Activated T-cell treated with anti-CD3 and anti-CD28 coated beads for 1 hour (primary cell): ENCODE data around the gene CCT8L2.
"Not testable (repeated sequence)": the region's sequence is repeated elsewhere in the genome, so short reads cannot be mapped to it uniquely, and the experiment has no call there.

Source experiments
- DNase-seq: peaks from one replicate; pipeline ENCODE4 v3.0.0-alpha.2; 2020; ENCODE audit warnings: low read depth

CCT8L2 gene, protein sequence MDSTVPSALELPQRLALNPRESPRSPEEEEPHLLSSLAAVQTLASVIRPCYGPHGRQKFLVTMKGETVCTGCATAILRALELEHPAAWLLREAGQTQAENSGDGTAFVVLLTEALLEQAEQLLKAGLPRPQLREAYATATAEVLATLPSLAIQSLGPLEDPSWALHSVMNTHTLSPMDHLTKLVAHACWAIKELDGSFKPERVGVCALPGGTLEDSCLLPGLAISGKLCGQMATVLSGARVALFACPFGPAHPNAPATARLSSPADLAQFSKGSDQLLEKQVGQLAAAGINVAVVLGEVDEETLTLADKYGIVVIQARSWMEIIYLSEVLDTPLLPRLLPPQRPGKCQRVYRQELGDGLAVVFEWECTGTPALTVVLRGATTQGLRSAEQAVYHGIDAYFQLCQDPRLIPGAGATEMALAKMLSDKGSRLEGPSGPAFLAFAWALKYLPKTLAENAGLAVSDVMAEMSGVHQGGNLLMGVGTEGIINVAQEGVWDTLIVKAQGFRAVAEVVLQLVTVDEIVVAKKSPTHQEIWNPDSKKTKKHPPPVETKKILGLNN

GRCh38 chr22:16592710-16593109, at the start of gene CCT8L2:
CCT8L2 (minus strand) TSS chr22:16592810; CDS start chr22:16592550, 260 bp downstream.
- not testable (repeated sequence) for DNase-seq

GRCh38 chr22:16635442-16635841, 42.8 kb upstream of the CCT8L2 start:
- DNase-seq: not testable (repeated sequence)

- not testable (repeated sequence) for DNase-seq
Observed at GRCh38 chr22:16634092-16634491, 41.5 kb upstream of the CCT8L2 start.

GRCh38 chr22:16628476-16628875, 35.9 kb upstream of the CCT8L2 start:
- not testable (repeated sequence) for DNase-seq

DNA sequence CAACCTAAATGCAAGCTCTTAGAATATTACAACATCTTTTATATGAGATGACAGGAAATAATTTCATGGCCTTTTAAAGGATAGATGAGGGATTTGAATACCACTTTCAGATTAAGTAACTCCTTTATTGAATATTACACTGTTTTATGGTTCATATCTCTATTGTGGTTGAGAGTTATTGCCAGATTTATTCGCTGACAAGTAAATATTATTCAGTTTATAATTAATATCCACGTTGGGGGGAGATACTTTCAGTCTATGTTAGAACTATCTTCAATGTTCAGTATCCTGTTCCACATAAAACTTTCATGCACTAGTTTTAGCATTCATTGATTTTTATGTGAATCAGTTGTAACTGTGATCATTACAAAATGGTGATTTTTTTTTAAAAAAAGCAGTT, 32.4 kb upstream of the CCT8L2 start:
- not testable (repeated sequence) for DNase-seq

DNA sequence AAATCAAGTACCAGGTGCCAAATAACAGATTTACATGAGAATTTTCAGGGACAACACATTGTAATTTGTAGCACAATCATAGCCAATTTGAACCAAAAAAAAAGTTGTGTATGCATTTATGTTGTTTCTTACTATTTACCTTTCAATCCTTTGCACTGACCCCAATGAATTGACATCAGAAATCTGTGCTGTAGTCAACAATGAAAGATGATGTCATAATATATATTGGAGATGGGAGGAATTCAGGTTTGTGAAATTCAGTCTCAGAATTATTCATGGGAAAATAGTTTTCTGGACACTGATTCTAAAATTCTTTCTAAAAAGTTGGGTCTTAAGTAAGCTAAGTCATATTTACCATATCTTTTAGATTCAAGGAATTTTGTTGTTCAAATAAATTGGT, 31.0 kb upstream of the CCT8L2 start:
- not testable (repeated sequence) for DNase-seq

GRCh38 chr22:16617516-16617915, 24.9 kb upstream of the CCT8L2 start:
- not testable (repeated sequence) for DNase-seq

DNA sequence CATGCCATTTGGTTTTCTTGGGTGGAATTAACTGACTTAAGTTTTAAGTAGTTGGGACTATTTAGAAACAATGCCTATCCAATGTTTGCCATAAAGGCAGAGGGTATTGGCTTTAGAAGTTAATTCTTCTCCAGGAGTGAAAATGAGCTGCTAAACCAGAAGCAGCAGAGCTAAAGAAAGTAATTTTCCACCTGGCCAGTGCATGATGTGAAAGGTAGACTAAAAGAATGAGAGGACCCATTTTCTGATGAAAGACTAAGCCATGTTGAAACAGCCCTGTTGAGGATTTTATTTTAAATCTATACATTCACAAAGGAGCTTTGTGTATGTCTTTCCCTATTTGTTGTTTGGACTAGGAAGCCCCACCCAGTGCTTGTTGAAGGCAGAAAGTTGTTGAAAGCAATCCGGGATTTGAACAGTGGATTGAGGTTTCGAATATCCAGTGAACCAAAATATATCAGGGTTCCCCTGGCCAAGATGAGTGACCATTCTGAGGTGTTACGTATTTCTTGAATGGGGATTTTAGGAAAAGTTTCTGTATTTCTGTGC, 23.9 kb upstream of the CCT8L2 start:
- not testable (repeated sequence) for DNase-seq

- not testable (repeated sequence) for DNase-seq
Observed at GRCh38 chr22:16615606-16616245, 23.1 kb upstream of the CCT8L2 start.

DNA sequence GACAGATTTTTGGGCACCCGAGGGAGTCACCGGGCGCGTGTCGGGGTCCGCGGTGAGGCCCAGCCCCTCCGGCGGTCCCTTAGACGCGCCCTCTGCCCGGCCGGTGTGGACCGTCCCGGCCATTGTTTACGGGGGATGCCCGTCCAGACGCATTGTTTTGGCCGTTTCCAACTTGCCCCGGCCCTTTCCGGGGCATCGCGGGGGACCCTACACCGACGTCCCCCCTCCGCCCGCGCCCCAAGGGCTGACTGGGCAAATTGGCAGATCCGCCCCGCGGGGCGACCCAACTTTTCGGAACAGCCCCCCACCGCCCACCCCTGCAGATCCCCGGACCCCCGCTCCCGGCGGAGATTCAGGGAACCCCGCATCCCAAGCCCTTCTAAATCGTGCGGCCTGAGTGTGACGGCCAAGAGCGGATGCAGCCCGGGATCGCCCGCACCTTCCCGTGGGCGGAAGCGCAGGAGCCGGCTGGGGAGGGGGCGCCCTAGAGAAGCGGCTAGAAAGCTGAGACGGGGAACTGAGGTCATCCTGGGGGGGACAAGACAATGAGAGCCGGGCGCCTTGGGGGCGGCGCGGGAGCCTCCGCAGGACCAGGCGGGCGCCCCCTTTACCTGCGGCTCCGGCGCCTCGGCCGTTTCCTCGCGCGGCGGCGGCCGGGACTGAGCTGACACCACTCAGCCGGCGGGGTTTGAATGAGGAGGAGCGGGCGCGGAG, 17.1 kb upstream of the CCT8L2 start:
- no peak for DNase-seq

DNA sequence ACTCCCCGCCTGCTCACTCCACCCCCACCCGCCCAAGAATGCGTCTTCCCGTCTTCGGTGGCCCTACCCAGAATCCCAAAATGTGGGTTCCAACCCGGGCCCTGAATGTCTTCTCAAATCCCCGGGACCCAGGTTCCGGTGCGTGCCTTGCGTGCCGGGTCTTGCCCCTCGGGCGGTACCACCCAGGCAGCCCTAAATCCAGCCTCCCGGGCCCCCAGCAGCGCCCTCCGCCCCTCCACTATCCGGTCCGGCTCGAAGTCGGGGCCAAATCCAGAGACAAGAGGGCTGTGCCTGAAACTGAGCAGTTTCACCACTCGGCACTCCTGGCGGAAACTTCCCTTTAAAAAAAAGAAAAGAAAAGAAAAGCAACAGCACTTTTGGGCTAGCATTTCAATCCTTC, 16.3 kb upstream of the CCT8L2 start:
- no peak for DNase-seq

DNA sequence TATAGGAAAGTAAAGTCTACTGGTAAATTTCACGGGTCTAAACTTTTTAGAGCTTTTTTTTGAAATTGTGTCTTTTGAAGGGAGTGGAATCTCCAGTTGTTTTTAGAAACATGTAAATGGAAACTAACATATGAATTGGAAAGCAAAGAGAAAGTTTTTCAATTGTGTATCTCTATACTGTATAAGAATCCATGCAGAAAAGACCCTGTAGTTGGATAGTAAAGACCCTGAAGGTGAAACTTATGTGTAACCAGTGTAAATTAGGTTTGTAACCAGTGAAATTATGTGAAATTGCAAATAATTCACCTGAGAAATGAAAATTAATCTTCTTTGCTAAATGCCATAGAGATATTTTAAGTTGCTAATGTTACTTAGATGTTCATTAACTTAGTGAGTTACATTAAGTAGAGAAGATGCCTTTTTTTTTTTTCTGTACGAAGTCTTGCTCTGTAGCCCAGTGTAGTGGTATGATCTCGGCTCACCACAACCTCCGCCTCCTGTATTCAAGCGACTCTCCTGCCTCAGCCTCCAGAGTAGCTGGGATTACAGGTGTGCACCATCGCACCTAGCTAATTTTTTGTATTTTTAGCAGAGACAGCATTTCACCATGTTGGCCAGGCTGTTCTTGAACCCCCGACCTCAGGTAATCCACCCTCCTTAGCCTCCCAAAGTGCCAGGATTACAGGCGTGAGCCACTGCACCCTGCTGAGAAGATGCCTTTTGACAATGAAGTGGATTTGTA, 11.8 kb upstream of the CCT8L2 start:
- not testable (repeated sequence) for DNase-seq

DNA sequence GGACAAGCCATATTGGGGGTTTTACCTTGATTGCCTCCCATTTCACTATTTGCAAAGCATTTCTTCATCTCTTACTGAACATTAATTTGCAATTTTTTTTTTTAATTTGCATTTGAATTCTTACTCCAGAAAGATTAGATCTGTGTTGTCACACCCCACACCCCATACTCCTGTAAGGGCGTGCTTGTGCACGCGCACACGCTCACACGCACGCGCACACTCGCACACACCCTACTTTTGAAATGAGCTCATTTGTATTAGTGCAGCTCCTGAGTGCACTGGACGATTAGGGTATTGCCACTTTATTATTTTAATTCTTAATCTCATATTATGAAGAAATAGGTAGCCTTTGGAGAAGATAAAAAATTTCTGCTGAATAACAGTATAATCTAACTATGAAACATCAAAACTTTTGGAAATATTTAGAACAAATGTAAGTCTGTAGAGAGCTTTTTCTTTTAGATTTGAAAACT, 11.2 kb upstream of the CCT8L2 start:
- not testable (repeated sequence) for DNase-seq

DNA sequence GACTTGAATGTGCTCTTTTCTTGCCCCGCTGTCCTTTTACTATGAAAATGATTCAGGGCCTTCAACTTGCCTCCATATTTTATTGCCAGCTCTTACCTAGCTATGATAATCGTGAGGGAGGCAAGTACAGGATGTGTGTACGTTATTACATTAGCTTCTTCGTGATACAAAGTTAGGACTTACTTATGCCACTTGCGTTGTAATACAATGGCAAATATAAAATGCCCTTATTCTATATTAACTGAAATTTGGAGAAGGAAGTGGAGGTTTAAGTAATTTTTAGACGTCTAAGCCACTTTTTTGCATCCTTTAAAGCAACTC, 10.8 kb upstream of the CCT8L2 start:
- no peak for DNase-seq

DNA sequence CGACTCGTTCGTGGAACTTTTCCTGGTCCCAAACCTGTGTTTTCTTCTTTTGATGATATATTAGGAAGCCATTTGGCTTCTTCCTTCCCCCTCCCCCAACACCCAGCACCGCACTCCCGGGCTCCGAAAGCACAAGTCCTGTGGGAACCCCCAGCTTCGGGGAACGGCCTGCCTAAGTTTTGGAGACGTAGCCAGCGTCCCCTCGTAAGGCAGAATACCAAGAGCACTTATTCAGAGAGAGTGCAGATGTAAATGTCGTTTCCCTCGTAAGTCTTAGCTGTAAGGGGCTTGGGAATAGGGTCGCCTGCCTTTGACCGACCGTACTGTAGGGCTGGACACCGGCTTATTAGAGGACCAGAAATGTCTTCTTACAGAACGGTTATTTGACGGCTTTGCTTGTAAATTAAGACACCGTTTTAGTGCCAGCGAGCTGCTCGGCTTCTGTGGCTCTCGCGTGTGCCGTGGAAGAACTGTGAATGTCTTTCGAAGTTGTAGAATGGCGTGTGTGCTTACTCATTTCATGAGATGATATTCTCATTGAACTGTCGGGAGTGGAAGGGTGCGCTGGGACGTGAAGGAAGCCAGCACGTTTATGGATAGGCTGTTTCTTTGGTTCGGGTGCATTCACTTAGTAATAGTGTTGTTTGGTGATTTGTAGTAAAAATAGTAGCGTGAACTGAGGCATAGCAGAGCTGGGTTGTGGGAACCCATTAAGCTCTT, 10.3 kb upstream of the CCT8L2 start:
- not testable (repeated sequence) for DNase-seq

DNA sequence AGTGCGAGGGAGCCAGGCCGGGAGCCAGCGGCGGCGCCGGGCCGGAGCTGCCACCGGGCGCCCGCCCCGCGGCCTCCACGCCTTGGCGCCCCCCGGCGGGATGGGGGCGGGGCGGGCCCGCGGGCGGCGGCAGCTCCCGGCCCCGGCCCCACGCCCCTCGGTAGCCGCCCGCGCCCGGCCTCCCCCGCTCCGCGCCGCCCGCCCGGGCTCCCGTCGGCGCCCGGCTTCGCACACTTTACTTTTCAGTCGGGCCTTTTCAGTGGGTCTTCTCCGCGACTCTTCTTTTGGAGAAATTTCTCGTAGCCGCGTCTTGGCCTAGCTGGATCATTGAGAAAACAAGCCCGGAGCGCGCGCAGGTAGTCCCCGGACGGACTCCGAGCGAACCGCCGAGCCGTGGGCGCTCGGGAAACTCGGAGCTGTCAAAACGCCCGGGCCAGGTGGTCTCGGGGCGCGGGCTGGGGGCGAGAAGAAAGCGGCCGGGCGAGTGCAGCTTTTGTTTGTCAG, 9.7 kb upstream of the CCT8L2 start:
- not testable (repeated sequence) for DNase-seq

DNA sequence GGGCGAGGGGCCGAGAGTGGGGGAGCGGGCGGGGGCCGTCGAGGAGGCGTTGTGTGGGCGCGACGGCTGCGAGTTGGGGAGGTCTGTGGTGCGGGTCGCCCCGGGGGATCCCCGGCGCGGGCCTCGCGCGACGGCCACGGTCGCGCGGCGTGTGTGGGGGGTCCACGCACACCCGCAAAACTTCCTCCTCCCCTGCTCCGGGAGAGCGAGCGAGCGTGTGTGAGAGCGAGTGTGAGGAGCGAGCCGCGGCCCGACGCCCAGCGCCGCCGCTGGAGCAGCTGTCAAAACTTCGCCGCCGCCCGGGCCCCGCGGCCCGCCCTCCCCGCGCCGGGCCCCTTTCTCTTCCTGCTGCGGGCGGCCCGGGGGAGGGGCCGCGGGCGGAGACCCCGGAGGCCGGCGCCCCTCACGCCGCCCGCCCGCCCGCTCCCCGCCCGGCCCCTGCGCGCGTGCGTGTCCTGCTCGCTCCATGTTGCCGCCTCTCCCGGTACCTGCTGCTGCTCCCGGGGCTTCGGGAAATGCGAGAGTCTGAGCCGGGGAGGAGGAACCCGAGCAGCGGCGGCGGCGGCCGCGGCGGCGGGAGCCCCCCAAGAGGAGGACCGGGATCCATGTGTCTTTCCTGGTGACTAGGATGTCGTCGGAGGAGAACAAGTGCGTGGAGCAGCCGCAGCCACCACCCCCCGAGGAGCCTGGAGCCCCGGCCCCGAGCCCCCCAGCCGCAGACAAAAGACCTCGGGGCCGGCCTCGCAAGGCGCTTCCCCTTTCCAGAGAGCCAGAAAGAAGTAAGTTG, 9.0 kb upstream of the CCT8L2 start:
- DNase-seq: no peak

DNA sequence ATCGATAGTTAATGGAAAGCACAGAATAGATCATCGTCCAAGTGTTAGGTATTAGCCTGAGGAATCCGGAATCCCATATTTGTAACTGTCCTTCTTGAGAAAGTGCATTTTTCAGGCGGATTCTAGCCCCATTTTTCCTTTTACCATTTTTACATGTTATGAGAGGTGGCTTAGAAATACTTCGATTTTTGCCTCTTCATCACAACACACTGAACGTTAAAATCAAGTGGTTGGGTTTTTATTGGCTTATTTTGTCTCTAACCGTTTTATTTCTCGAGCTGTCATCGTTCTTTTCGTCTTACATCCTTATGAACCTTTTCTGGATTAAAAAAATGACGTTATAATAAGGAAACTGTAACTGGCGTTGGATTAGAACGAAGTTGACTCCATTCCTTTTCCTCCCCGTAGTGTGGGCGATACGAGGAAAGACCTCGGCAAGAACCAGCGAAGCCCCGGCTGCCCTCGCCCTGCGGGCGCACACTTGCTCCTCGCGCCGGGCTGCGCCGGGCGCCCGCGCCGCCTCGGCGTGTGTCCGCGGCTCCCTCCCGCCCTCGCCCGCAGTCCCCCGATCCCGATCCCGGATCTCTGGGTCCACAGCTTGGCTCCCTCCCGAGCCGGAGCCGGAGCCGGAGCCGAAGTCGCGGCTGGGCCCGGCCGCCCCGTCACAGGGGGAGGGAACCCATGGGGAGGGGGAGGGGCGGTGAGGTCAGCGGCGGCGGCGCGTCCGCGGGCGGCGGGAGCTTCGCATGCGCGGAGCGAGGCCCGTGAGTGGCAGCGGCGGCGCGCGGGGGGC, 8.2 kb upstream of the CCT8L2 start:
- DNase-seq: not testable (repeated sequence)

DNA sequence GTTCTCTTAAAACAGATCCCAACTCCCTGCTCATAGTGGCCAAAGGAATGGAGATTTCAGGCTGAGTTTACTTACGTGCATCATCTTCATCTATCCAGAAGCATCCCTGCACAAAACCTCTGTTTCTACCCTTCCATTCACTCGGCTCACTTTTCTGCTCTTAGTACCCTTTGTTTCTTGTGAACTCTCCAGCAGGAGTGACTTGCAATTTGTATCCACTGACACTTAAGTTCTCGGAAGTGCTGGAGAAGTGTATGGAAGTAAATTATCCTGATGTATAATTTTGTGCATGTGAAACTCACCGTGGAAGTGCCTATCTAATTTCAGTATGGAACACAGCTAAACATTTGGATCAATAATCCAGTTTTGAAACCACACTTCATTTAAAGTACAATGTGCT, 7.0 kb upstream of the CCT8L2 start:
- DNase-seq: not testable (repeated sequence)
